Lower leg skin (tissue), 4 donors: ENCODE measurements around the gene ASIC4. TPM values are rescaled to one million over a fixed set of nuclear protein-coding genes. Genes with fewer than 3 reads are reported as not detected.

Experiments
- DNase-seq, 2 donors: peaks; one replicate each; pipeline ENCODE4 v3.0.0-alpha.2; 2019; ENCODE audit warnings: low spot score in 2 of 2
- H3K4me3 ChIP-seq: fragments of 200-600 bp; sonication (generic); 2 replicates; pipeline ENCODE4 v1.5.1; 2017; ENCODE audit warnings: mild to moderate bottlenecking, low read depth; ENCODE audit not compliant: poor library complexity, severe bottlenecking
- POLR2A ChIP-seq, 2 donors: fragments of 450-650 bp; IDR thresholded peaks; one replicate each; pipeline ENCODE4 v1.6.1; 2016 to 2017; ENCODE audit warnings: antibody characterized with exemption in 2 of 2, mild to moderate bottlenecking in 1 of 2, moderate library complexity in 1 of 2
- WGBS, 2 donors: methylation state at CpG; one replicate each; pipeline ENCODE4 v1.1.5; 2018; 5-methylcytosine and 5-hydroxymethylcytosine counted together
- intact Hi-C: fragments of 100-400 bp; cut with DNase I; formaldehyde crosslinking; loops from one replicate; pipeline ENCODE4 v1.15.0; 2023; ENCODE audit warnings: low total_unique reads
- total RNA-seq, 4 donors: library from RNA; depleted of rRNA; stranded (reverse); fragments of >200 nt; gene quantifications; one replicate each; pipeline ENCODE4 v1.1.0, GENCODE V29; 2016
- TF ChIP-seq, protein P1 (sequence below), 3 donors: fragments of 450-650 bp; IDR thresholded peaks; one replicate each; pipeline ENCODE4 v1.5.1; 2016; ENCODE audit warnings: antibody characterized with exemption in 3 of 3, mild to moderate bottlenecking in 3 of 3, moderate library complexity in 2 of 3

The ASIC4 gene
- total RNA-seq, 4 donors from 2014 or later, result 0.26 TPM; not detected in 3

DNA sequence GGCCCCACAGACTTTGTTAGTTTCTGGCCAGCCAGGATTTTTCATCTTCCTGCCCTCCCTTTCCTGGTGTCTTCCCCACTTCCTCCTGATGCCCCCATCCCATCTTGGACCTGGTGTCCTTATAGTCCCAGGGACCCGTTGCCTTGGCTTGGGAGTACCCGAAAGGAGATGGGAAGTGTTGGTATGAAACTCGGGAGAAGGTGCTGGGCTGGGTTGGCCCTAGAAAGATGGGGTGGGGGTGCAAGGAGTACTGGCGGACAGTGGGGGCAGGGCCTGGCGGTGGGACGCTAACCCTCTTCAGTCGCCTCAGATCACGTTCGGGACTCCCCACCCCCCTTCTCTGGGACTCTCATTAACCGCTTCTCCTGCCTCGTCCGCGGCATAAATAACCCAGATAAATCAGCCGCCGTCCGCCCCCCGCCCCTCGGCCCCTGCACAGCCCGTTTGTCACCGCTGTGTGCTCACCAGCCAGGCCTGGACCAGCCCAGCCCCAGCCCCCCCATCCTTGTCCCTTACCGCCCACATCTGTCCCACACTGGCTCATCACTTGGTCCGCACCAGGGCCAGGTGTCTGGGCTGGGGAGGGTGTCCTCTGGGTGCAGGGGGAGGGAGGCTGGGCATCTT, 3.7 kb upstream of the ASIC4 start:
- TF ChIP-seq, protein P1, sequence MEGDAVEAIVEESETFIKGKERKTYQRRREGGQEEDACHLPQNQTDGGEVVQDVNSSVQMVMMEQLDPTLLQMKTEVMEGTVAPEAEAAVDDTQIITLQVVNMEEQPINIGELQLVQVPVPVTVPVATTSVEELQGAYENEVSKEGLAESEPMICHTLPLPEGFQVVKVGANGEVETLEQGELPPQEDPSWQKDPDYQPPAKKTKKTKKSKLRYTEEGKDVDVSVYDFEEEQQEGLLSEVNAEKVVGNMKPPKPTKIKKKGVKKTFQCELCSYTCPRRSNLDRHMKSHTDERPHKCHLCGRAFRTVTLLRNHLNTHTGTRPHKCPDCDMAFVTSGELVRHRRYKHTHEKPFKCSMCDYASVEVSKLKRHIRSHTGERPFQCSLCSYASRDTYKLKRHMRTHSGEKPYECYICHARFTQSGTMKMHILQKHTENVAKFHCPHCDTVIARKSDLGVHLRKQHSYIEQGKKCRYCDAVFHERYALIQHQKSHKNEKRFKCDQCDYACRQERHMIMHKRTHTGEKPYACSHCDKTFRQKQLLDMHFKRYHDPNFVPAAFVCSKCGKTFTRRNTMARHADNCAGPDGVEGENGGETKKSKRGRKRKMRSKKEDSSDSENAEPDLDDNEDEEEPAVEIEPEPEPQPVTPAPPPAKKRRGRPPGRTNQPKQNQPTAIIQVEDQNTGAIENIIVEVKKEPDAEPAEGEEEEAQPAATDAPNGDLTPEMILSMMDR (IDR thresholded peaks at IDR 0.05), result no peak
- no peak for TF ChIP-seq POLR2A (IDR thresholded peaks at IDR 0.05)
- WGBS, 2 donors, result 18 to 29% methylated on average over 22 of the region's 22 CpGs
- H3K4me3 ChIP-seq, result no peak overlapping the region
- intact Hi-C loops, result no loop called here
- no peak for DNase-seq

DNA sequence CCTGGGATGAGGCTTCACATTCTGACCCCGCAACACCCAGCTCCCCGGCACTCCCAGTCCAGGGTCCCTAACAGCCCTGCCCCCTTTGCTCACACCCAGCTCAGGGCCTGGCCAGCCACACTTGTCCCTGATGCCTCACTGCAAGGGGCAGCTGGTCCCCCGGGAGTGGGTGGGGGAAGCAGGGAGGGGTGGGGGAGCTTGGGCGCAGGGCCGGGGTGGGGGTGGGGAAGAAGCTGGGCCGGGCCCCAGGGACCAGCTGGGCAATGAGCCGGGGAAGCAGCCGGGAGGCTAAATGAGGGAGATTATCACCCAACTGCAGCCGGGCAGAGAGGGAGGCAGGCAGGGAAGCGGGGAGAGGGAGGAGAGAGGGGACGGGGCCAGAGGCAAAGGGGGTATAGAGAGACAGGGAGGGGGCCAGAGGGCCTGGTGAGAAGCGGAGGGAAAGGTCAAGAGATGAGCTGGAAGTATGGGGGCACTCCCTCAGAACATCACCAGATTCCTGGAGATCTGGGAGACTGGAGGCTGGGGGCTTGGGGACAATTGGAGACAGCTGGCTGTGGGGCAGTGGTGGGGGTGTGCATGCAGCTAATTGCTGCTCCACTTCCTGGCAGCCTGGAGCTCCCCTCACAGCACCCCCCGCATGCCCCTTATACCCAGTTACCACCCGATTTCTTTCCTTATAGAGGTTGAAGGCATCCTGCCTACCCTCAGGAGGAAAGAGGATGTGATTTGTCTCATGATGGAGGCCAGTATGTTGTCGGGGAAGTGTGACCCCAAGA, 2.5 kb upstream of the ASIC4 start:
- 31 to 36% methylated on average over 15 of the region's 15 CpGs for WGBS, 2 donors
- no peak for DNase-seq
- TF ChIP-seq POLR2A (IDR thresholded peaks at IDR 0.05), result no peak
- TF ChIP-seq, protein P1 (IDR thresholded peaks at IDR 0.05), result no peak
- H3K4me3 ChIP-seq, result no peak overlapping the region
- intact Hi-C loops, result no loop called here

DNA sequence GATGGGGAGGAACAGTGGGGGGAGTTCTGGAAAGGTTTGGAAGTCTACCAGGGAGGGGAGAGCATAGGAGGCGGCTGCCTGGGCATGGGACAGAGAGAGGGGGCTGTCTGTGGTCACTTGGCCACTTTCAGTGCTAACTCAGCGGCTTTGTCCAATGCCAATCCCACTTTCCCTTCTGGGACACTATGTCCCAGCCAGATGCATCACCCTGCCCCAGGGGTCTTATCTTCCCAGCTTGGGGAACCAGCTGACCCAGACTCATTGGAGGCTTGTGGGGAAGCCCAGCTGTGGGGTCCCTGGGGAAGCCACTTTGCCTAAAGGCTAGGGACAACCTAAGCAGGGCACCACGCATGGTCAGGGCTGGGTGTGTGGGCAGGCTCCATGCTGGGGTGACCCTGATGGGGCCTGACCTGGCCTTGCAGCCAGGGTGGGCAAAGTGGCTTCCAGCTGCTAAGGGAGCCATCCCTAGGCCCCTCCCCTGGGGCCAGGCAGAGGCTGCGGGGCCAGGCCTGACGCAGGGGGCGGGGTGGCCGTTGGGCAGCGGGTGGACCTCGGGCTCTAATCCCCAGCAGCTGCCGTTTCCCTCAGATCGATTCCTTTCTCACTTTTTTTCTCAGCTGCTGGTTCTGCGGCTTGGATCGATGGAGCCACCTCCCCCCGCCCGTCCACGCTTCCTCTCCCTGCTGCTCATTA, 1.6 kb upstream of the ASIC4 start:
- TF ChIP-seq, protein P1 (IDR thresholded peaks at IDR 0.05), result no peak
- no peak for TF ChIP-seq POLR2A (IDR thresholded peaks at IDR 0.05)
- no peak overlapping the region for H3K4me3 ChIP-seq
- DNase-seq, result no peak
- WGBS, 2 donors, result 21 to 27% methylated on average over 13 to 16 of the region's 16 CpGs
- intact Hi-C loops, result no loop called here

DNA sequence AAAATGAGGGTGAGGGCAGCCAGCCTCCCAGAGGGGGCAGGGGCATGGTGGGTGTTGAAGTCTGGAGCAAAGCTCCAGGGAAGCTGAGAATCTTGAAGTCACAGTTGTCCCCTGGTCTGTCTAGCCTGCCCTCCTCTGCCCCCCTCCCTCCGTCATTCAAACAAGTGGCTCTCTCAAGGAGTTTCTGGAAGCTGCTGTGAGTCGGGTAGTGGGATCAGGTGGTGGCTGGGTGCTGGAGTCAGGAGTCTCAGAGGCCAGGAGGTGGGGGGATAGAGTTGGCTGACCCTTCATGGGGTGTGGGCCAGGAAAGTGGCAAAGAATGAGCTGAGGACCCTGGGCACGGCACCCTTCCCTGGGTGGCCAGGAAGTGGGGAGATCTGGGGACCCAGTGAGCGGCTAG, 495 bp upstream of the ASIC4 start:
- intact Hi-C loops, result no loop called here
- DNase-seq, result no peak
- WGBS, 2 donors, result 12 to 23% methylated on average over 4 of the region's 4 CpGs
- no peak overlapping the region for H3K4me3 ChIP-seq
- no peak for TF ChIP-seq POLR2A (IDR thresholded peaks at IDR 0.05)
- TF ChIP-seq, protein P1 (IDR thresholded peaks at IDR 0.05), result no peak

DNA sequence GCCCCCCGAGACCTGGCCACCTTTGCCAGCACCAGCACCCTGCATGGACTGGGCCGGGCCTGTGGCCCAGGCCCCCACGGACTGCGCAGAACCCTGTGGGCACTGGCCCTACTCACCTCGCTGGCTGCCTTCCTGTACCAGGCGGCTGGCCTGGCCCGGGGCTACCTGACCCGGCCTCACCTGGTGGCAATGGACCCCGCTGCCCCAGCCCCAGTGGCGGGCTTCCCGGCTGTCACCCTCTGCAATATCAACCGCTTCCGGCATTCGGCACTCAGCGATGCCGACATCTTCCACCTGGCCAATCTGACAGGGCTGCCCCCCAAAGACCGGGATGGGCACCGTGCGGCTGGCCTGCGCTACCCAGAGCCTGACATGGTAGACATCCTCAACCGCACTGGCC, 554 bp downstream of the ASIC4 start:
- intact Hi-C loops, result no loop called here
- no peak for DNase-seq
- no peak overlapping the region for H3K4me3 ChIP-seq
- 86 to 89% methylated on average over 9 to 21 of the region's 21 CpGs for WGBS, 2 donors
- TF ChIP-seq, protein P1 (IDR thresholded peaks at IDR 0.05), result no peak
- TF ChIP-seq POLR2A (IDR thresholded peaks at IDR 0.05), result no peak
